Measurements from ENCODE around the gene TTC34. TPM values are rescaled to one million over a fixed set of nuclear protein-coding genes. Genes with fewer than 3 reads are reported as not detected.

TTC34 gene
- polyA plus RNA-seq, 6 donors from 2014 or later = 0.05 to 0.37 (median 0.21) TPM; not detected in 1

DNA sequence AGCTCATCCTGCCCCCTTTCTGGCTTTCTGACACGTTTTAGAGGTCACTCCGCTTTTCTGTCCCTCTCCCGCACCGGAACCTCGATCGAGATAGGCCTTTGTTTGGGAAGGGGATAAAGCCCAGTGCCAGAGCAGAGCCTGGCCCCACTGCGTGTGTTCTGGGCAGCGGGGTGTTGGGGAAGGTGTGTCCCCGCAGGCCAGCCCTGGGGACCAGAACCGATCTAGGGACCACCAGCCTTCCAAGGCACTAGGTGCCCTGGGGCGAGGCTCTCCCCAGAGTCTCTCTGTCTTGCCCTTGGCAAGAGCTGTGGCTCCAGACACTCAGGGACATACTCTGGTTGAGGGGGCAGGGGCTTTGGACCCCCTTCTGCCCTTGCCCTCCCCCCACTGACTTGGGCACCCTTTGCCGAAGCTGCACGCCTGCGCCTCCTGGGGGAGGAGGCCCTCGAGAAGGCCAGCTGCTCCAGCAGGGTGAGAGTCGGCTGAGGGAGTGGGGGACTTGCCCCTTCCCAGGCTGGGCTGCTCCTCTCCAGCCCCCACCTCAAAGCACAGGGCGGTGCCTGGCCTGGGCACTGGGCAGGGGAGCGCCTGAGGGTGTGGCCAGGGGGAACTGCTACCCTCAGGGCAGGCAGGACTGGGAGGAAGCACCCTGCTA lies 198.5 kb downstream of the TTC34 start:
- Mint-ChIP-seq H3K9me3 (peaks cover 0 to 11% (median 5%) of the 10 kb centered on the region in 7 donors), H3K27ac (no peak overlapping the region), H3K27me3 (peaks cover 5 to 13% (median 8%) of the 10 kb centered on the region in 3 donors), H3K36me3 (peaks cover 0 to 10% of the 10 kb centered on the region in 2 donors), H3K4me1 (no peaks in the 10 kb centered on the region), H3K4me3 (no peak overlapping the region)
- no peak for DNase-seq
- ATAC-seq (ENCODE audit: low read depth in 2 of 2) = no peak

GRCh38 chr1:2602311-2602835 lies 199.1 kb downstream of the TTC34 start:
- H3K4me1 Mint-ChIP-seq = peaks cover 0 to 2% (median under 1%) of the 10 kb centered on the region in 3 donors
- H3K27ac Mint-ChIP-seq = peak overlapping the region in 1 of 6 donors; percentile 1
- H3K9me3 Mint-ChIP-seq = peaks cover 0 to 11% (median 5%) of the 10 kb centered on the region in 7 donors
- DNase-seq (no peak), ATAC-seq (ENCODE audit: low read depth in 2 of 2) (no peak)
- H3K36me3 Mint-ChIP-seq = peaks cover 0 to 12% of the 10 kb centered on the region in 2 donors
- H3K4me3 Mint-ChIP-seq = no peak overlapping the region
- peaks cover 5 to 19% (median 14%) of the 10 kb centered on the region in 3 donors for H3K27me3 Mint-ChIP-seq

DNA sequence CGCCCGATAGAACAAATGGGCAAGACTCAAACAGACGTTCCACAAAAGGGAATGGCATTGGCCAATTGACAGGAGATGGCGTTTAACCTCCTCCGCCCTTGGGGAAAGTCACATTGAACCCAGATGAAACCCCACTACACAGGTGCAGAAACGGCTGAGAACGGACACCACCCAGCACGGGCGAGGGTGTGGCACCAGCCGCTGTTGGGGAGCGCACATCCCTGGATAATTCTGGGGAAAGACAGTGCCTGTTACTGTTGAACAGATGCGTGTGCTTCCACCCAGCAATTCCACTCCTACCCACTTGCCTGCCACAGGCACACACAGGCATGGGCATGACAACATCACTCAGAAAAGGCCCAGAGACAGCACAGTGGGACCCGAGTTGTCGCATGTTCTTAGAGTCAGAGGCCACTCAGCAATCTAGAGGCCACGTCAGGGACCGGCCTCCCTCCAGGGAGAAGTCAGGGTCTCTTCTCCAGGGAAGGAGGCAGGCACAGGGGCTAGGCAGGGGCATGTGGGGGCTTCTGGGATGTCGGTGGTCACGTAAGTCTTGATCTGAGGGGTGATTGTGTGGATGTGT lies 199.7 kb downstream of the TTC34 start:
- H3K27me3 Mint-ChIP-seq = peaks cover 5 to 25% (median 19%) of the 10 kb centered on the region in 3 donors
- DNase-seq (no peak), ATAC-seq (ENCODE audit: low read depth in 2 of 2) (no peak)
- peaks cover 0 to 12% of the 10 kb centered on the region in 2 donors for H3K36me3 Mint-ChIP-seq
- H3K9me3 Mint-ChIP-seq = peaks cover 0 to 11% (median 5%) of the 10 kb centered on the region in 7 donors
- H3K27ac Mint-ChIP-seq = peak overlapping the region in 1 of 6 donors; percentile 39
- no peak overlapping the region for H3K4me3 Mint-ChIP-seq
- peaks cover 0 to 5% (median 2%) of the 10 kb centered on the region in 3 donors for H3K4me1 Mint-ChIP-seq

GRCh38 chr1:2598329-2598931 lies 203.1 kb downstream of the TTC34 start:
- ATAC-seq (ENCODE audit: low read depth in 2 of 2) (no peak), DNase-seq (no peak)
- Mint-ChIP-seq H3K27me3 (peaks cover 5 to 26% (median 25%) of the 10 kb centered on the region in 3 donors), H3K4me1 (peaks cover 0 to 5% (median 2%) of the 10 kb centered on the region in 3 donors), H3K27ac (peak overlapping the region in 1 of 6 donors; percentile 42), H3K4me3 (no peak overlapping the region), H3K9me3 (peaks cover 0 to 11% (median 5%) of the 10 kb centered on the region in 7 donors), H3K36me3 (peaks cover 0 to 12% of the 10 kb centered on the region in 2 donors)

DNA sequence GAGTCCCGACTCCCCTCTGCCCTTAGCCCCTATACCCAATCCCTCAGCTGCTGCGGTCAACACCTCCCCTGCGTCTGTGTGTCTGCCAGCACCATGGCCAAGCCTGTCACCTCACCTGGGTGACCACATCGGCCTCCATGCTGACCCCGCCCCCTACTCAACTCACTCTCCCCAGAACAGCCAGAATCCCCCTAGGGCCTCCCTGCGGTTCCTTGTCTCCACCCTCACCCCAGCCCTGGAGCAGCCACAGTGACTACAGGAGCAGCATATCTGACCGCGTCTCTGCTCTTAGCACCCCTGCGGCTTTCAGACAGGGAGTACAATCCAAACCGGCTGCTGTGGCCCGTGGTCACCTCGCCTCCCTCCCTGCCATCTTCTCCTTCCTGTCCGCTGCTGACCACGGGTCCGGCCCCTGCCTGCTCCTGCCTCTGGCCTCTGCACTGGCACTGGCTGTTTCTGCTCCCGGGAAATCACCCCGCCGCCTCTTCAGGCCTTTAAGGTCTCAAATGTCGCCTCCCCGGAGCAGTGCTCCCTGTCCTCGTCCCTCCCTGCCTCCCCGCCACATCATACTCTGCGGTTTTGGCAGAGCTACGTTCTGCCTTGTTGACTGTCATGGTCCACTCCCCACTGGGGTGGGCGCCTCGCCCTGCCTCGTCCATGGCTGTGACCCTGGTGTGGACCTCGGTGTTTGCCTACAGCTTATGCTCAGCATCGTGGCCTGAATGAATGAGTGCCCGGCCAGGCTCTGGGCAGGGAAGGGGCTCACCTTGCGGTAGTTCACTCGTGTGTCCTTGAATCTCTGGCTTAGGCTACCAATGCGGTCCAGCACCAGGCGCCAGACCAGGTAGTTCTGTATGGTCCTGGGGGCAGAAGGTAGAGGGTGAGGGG lies 203.8 kb downstream of the TTC34 start:
- peaks cover 0 to 11% (median 5%) of the 10 kb centered on the region in 7 donors for H3K9me3 Mint-ChIP-seq
- peak overlapping the region in 1 of 6 donors; percentile 66 for H3K27ac Mint-ChIP-seq
- peaks cover 5 to 26% (median 21%) of the 10 kb centered on the region in 3 donors for H3K27me3 Mint-ChIP-seq
- DNase-seq (no peak), ATAC-seq (ENCODE audit: low read depth in 2 of 2) (no peak)
- no peak overlapping the region for H3K4me3 Mint-ChIP-seq
- peaks cover 3 to 5% (median 4%) of the 10 kb centered on the region in 3 donors for H3K4me1 Mint-ChIP-seq
- H3K36me3 Mint-ChIP-seq = peaks cover 0 to 12% of the 10 kb centered on the region in 2 donors

DNA sequence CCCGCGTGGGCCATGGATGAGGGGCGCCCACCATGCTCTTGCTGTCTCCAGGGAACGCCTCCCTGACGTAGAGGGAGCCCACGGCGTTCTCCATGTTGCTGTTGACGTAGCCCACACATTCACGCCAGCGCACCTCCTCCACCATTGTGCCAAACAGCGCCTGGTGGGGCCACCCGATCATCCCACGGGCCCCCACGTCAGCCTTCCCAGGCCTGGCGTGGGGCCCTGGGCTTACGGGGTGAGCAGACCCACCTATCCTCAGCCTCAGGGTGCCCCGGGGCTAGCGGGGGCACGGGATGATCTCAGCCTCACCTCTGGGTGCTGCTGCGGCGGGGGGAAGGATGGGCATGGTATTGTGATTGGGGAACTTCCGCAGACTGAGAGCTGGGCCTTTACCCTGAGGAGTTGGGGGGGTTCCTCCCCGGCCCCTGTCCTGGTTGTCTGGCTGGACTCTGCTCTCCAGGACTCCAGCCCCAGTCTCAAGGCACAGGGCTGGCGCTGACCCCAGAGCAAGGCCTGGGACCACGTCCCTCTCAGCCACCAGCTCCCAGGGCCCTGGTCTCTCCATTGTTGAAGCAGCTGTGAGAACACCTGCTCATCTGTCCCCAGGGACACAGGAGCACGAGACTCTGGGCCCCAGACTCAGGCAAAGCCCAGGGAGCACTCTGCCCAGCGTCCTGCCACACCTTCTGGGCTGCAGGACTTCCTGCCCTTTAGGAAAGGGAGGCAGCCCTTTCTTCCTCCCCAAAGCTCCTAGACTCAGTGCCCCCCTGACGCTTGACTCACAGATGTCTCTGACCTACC lies 204.8 kb downstream of the TTC34 start:
- peaks cover 0 to 11% (median 5%) of the 10 kb centered on the region in 7 donors for H3K9me3 Mint-ChIP-seq
- H3K27me3 Mint-ChIP-seq = peaks cover 5 to 25% (median 13%) of the 10 kb centered on the region in 3 donors
- ATAC-seq (ENCODE audit: low read depth in 2 of 2) (peak in 1 of 2 donors; percentile 16), DNase-seq (no peak)
- H3K4me1 Mint-ChIP-seq = peaks cover 5 to 6% (median 5%) of the 10 kb centered on the region in 3 donors
- no peak overlapping the region for H3K4me3 Mint-ChIP-seq
- H3K27ac Mint-ChIP-seq = peak overlapping the region in 2 of 6 donors; percentile 39 to 47
- H3K36me3 Mint-ChIP-seq = peaks cover 0 to 12% of the 10 kb centered on the region in 2 donors

- H3K27ac Mint-ChIP-seq = no peak overlapping the region
- H3K4me1 Mint-ChIP-seq = peaks cover 5 to 8% (median 5%) of the 10 kb centered on the region in 3 donors
- H3K27me3 Mint-ChIP-seq = peaks cover 0 to 25% (median 13%) of the 10 kb centered on the region in 3 donors
- H3K36me3 Mint-ChIP-seq = peaks cover 0 to 12% of the 10 kb centered on the region in 2 donors
- ATAC-seq (ENCODE audit: low read depth in 2 of 2) = no peak
- H3K9me3 Mint-ChIP-seq = peaks cover 0 to 11% (median 5%) of the 10 kb centered on the region in 7 donors
- H3K4me3 Mint-ChIP-seq = no peak overlapping the region
- DNase-seq = no peak
Observed at GRCh38 chr1:2595812-2596529, 205.5 kb downstream of the TTC34 start.

DNA sequence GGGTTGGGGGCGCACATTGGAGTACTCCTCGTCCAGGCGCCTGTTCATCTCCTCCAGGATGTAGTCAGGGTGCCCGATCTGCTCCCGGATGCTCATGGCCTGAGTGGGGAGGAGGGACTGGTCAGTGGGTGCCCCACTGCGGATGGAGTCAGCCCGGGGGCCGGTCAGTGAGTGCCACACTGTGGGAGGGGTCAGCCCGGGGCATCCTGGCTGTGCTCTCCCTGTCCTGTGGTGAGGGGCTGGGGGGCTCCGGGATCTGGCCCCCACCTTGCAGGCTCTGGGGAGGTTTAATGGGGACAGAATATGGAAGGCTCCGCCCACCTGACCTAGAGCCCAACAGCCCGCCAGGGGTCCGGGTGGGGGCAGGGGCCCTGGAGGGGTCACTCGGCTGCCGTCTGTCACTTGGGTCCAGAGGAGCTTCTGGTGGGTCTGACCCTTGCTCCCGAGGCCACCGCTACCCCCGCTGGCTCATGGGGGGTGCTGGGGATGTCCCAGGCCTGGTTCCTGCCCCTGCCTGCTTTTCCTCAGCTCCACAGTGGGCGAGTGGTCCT lies 206.2 kb downstream of the TTC34 start:
- Mint-ChIP-seq H3K4me3 (no peak overlapping the region), H3K9me3 (peaks cover 0 to 11% (median 5%) of the 10 kb centered on the region in 7 donors), H3K36me3 (peaks cover 0 to 12% of the 10 kb centered on the region in 2 donors), H3K4me1 (peaks cover 5 to 8% (median 5%) of the 10 kb centered on the region in 3 donors), H3K27ac (no peak overlapping the region), H3K27me3 (peaks cover 0 to 25% (median 13%) of the 10 kb centered on the region in 3 donors)
- DNase-seq (no peak), ATAC-seq (ENCODE audit: low read depth in 2 of 2) (no peak)

DNA sequence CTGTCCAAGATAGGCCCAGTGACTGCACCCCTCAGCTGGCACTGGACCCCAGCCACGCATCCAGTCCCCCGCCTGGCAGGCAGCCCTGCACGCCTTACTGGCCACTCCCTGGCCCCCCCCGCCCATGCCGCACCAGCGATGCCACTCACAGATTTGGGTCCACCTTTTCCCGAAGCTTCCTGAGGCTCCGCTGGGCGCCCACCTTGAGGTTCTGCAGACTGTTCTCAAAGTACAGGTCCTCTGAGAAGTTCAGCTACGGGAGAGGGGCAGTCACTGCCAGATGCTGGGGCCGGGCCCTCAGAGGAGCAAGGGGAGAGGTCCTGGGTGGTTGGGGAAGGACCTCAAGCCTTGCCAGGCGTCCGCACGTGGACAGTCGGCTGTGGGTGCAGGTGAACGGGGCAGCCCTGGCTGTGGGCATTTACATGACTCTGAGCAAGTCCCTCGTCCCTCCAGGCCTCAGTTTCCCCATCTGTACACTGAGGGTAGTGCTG lies 206.8 kb downstream of the TTC34 start:
- no peak overlapping the region for H3K4me3 Mint-ChIP-seq
- DNase-seq (no peak), ATAC-seq (ENCODE audit: low read depth in 2 of 2) (no peak)
- H3K36me3 Mint-ChIP-seq = peaks cover 0 to 12% of the 10 kb centered on the region in 2 donors
- H3K9me3 Mint-ChIP-seq = peaks cover 0 to 11% (median 5%) of the 10 kb centered on the region in 7 donors
- H3K27me3 Mint-ChIP-seq = peaks cover 0 to 25% (median 13%) of the 10 kb centered on the region in 3 donors
- peaks cover 5 to 8% (median 5%) of the 10 kb centered on the region in 3 donors for H3K4me1 Mint-ChIP-seq
- H3K27ac Mint-ChIP-seq = no peak overlapping the region

DNA sequence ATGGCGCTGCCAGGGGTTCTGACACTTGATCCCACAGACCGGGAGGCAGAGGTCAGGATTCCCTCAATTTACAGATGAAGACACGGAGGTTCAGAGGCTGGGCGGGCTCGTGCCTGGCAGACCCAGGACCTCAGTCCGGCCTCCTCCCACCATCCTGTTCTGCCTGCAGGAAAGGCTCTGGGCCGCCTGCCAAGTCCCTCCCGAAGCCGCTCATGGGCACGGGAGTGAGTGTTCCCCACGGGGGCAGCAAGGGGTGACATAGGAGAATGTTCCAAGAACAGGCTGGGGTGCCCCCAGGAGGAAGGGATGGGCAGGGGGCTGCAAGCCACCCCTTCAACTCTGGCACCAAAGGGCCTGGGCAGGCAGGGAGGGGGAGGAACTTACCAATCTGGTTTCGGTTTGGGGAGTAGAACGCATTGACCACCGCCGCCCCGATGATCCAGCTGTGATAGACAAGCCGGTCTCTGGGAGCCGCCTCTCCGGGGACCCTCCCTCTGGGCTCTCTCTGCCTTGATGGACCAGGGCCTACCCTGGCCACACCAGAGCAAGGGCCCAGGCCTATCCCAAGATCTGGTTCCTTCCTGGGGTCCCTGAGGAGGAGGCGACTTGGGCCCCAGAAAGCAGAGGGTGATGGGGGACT lies 207.4 kb downstream of the TTC34 start:
- Mint-ChIP-seq H3K27me3 (peaks cover 0 to 25% (median 13%) of the 10 kb centered on the region in 3 donors), H3K4me3 (no peak overlapping the region), H3K36me3 (peaks cover 0 to 12% of the 10 kb centered on the region in 2 donors), H3K27ac (no peak overlapping the region), H3K9me3 (peaks cover 0 to 11% (median 5%) of the 10 kb centered on the region in 7 donors), H3K4me1 (peaks cover 5 to 8% (median 5%) of the 10 kb centered on the region in 3 donors)
- ATAC-seq (ENCODE audit: low read depth in 2 of 2) (no peak), DNase-seq (no peak)
